NCI-H1417 (cell line): ENCODE results near the gene DGAT2.
A peak's percentile ranks its signal among the peaks of the same experiment; 100 is the strongest.
"Not testable (repeated sequence)": the region's sequence is repeated elsewhere in the genome, so short reads cannot be mapped to it uniquely, and the experiment has no call there.

Experiments used
- DNase-seq, 3 experiments: peaks; one replicate each; lab custom pipeline; 2025; lab: John Stamatoyannopoulos, UW

DGAT2 gene, protein sequence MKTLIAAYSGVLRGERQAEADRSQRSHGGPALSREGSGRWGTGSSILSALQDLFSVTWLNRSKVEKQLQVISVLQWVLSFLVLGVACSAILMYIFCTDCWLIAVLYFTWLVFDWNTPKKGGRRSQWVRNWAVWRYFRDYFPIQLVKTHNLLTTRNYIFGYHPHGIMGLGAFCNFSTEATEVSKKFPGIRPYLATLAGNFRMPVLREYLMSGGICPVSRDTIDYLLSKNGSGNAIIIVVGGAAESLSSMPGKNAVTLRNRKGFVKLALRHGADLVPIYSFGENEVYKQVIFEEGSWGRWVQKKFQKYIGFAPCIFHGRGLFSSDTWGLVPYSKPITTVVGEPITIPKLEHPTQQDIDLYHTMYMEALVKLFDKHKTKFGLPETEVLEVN

DNA sequence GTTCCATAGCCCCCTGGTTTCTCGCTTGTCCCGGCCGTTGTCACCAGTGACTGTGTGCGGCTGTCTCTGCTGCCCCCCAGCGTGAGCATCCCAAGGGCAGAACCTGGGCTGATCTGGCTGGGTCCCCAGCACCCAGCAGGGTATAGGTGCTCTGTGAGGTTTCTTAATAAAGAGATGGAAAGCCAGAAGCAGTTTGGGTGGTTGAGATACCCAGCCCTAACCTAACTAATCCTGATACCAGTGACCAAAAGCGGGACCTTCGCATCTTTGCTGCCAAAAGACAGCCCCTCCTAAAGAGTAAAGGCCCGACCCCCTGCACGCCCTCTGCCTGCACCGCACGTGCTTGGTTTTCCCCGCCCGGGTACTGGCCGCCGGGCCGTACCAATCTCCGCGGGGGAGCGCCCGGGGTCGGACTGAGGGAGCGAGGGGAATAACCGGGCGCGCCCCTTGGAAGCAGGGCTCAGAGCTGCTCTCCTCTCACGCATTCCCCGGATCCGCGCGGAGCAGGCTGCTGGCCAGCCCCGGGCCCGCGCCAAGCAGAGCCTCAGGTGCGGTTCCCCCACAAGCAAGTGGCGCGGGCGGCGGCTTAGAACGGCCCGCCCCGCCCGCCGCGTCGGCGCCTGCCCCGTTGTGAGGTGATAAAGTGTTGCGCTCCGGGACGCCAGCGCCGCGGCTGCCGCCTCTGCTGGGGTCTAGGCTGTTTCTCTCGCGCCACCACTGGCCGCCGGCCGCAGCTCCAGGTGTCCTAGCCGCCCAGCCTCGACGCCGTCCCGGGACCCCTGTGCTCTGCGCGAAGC lies at the start of gene DGAT2:
Gene DGAT2 (plus strand): TSS at position 667 of the 797 bp plus-strand sequence. CDS start 214 bp downstream, outside the sequence.
- DNase-seq, result peak; percentile 87 to 98 (median 97)

DNA sequence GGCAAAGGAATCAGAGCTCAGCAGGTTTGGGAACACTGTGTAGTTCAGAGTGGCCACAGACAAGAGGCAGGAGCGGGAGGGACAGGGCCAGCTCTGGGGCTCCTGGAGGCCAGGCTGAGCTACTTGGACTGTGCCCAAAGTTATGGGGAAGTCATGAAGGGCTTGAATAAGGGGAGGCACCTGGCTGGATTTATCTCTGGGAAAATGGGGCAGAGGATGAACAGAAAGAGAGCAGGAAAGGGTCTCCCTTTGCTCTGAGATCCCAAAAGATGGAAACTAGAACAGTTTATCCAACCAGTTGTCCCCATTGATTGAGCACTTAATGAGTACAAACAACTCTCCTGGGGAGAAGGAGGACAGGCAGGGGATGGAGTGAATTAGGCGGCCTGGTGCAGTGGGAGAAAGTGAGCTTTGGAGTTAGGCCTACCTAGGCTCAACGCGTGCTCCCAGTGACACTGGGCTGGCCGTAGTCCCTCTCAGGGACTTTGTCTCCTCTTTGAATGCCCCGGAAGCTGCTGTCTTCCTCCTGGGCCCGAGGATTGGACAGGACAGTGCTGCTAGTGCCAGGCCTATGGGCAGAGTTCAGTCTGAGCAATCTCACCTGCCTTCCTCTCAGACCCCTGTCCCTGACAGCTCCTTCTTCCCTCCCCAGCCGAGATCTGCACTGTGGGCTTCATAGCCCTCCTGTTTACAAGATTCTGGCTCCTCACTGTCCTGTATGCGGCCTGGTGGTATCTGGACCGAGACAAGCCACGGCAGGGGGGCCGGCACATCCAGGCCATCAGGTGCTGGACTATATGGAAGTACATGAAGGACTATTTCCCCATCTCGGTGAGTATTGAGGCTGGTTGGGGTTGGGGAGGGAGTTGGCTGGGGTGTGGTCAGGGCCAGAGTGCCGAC lies 49.0 kb upstream of the DGAT2 start:
- no peak for DNase-seq

DNA sequence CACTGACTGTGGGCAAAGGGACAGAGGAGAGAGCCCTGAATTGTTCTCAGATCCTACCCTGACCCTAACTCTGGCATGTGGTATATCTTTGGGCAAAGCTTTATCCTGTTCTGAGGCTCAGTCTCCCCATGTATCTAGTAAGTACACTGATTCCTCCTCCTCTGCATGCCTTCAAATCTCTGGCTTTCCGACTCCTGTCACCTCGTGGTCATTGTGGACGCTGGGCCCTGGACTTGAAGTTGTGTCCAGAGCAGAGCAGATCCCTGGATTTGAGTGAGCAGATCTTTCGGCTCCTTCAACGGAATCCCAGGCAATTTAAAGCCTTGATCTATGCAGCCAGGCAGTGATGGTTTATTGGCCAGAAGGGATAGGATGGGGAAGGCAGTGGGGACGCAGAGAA lies 47.9 kb upstream of the DGAT2 start:
- DNase-seq, result no peak

DNA sequence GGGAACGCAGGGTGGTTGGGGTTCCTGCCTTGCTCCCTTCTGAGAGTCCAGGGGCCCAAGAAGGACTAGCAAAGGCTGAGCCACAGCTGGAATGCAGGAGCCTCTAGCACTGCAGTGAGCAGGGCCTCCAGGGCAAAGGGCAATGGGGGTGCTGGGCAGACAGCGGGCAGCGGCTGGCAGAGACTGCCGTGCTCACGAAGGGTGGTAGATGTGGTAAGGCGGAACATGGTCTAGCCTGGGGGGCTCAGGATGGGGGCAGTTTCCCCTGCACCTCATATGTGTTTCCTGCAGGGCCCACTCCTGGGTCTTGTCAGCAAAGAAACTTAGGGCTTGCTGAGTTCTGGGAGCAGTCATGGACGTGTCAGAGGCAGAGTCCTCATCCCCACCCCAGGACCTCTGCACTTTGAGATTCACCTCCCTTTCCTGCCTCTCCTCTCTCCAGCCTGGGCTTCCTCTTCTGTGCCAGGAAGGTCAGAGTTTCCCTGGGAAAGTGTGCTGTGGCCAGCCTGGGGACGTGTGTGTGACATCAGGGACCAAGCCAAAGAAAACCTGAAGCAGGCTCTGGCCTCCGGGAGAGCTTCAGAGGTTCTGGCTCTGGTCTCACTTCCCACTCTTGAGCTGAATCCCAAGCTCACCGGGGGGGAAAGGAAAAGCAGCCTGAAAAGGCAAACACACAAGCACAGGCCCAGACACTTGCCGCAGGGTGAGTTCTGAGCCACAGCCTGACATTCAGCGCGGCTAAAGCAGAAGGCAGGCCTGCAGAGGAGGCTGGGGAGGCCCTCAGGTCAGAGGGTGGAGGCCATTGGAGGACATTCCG lies 46.5 kb upstream of the DGAT2 start:
- no peak for DNase-seq

DNA sequence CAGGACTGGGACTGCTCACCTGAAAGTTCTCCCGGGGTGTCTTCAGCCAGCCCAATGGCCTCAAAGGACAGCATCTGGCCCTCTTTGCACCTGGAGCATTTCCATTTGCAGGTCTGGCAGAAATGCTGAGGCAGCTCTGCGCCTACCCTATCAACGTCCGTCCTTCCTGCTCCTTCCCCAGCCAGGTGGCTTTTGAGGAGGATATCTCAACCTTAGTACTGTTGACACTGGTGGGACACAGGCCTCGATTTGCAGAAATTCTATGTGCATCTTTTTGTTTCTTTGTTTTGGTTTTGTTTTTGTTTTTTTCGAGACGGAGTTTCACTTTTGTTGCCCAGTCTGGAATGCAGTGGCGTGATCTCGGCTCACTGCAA lies 45.9 kb upstream of the DGAT2 start:
- no peak for DNase-seq

DNA sequence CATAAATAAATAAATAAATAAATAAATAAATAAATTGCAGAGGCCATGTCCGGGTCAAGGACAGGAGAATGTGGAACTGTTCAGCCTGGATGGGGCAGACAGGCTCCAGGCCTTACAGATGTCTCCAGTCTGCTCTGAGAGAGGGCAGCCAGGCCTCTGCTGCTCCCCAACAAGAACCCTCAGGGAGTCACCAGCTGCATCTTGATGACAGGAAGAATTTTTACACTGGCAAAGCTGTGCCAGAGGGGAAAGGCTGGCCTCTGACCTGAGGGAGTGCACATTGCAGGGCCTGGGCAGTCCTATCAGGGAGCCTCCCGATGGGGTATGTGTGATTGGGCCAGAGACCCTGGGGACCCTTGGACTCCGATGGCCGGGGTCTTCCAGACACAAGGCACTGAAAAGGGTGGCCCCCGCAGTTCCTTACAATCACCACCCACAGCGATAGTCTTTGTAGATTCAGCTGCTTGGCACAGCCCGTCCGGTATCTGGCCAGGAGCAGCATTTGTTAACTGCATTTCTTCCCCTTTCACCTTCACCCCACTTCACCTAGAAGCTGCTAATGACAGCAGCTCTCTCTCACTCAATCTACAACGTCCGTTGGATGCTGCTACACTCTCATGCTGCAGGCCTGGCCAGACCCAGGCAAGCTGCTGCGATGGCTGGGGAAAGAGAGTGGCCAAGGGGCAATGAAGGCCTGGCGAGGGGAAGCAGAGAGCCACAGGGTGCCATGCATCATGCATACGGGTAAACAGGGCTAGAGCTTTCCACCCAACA lies 42.8 kb upstream of the DGAT2 start:
- DNase-seq, result no peak

DNA sequence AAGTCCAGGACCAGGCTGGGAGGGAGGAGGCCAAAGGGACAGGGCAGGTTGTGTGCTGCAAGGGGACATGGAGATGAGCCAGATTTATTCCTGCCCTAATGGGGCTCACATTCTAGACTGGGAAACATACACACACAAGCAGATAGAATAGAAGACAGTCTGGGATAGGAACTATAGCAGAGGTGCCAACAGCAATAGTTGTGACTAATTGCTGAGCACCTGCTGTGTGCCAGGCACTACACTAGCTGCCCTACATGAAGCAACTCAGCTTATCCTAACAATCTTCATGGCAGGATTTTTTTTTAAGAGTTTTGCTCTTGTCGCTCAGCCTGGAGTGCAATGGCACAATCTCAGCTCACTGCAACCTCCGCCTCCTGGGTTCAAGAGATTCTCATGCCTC lies 39.6 kb upstream of the DGAT2 start:
- DNase-seq, result no peak

DNA sequence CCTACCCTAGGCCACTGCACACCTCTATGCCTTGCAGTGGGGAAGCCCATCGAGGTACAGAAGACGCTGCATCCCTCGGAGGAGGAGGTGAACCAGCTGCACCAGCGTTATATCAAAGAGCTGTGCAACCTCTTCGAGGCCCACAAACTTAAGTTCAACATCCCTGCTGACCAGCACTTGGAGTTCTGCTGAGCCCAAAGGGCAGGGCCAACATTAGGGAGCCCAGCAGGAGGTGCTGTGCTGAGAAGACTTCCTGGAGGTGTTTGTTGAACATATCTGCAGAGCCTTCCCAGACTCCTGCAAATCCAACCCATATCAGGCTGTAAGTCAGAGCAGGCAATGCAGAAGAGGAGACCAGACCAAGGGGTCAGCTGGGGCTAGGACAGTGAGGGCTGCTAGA lies 37.5 kb upstream of the DGAT2 start:
- DNase-seq, result no peak

DNA sequence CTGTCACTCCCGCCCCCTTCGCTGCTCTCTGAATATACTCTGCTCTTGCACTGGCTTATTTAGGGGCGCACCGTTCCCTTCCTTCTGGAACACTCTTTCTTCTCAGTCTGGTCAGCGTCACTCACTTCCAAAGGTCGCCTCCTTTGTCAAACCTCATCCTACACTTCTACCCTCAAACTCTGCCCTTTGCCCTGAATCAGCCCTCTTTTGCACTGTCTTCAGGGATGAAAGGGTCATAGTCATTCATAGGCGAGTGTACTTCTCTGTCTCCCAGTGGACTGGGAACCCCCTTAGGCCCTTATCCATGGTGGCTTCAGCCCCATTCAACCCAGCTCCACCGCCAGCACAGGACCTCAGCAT lies 35.5 kb upstream of the DGAT2 start:
- DNase-seq, result no peak

DNA sequence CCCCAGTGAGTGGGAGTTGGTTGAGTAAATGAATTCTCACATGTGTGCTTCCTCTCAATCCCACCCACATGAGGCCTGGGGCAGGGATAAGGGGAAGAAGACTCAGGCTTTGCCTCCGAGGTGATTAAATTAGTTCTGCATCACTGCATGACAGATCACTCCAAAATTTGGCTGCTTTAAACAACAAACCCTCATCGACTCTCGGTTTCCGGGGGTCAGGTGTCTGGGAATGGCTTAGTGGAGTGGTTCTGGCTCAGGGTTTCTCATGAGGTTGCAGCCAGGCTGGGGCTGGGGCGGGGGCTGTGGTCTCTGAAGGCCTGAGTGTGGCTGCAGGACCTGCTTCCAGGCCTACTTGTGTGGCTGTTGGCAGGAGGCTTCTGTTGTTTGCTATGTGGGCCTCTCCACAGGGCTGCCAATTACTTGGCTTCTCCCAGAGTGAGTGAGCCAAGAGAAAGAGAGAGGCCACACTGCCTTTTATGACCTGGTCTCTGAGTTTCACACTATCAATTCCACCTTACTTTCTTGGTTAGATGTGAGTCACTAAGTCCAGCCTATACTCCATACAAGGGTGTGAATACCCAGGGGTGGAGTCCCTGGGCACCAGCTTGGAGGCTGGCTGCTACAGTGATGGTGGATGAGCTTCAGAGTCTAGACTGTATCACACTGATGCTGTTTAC lies 35.0 kb upstream of the DGAT2 start:
- DNase-seq, result peak; percentile 5 to 26 (median 22)

DNA sequence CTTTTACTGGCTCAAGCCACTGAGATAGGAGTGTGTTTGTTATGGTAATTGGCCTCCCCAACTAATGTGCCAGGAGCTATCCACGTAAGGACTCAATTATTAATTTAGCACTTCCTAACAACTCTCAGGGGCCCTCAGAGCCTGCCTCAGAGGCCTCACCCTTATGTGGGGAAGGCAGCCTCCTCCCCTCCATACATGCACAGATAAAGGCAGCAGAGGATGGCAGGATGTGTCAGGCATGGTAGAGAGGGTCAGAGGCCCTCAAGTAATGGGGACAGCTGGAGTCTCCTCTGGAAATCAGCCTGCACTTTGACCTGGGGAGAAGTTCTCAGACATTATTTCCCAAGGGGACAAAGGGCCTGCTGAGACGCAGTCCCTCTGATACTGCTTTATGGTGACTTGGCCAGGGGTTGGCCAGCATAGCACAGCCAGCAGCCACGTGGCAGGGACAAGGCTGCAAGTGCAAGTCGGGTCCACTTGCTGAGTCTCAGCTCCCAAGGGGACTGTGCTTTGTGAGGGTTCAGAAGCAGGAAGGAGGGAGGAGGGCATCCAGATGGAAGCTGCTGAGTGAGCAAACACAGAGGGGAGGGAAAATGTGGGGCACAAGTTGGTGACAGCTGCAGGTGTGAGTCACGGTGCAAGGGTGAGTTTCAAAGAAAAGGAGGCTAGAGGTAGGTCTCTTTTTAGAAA lies 33.9 kb upstream of the DGAT2 start:
- peak in 2 of 3 experiments; percentile 11 to 52 for DNase-seq

DNA sequence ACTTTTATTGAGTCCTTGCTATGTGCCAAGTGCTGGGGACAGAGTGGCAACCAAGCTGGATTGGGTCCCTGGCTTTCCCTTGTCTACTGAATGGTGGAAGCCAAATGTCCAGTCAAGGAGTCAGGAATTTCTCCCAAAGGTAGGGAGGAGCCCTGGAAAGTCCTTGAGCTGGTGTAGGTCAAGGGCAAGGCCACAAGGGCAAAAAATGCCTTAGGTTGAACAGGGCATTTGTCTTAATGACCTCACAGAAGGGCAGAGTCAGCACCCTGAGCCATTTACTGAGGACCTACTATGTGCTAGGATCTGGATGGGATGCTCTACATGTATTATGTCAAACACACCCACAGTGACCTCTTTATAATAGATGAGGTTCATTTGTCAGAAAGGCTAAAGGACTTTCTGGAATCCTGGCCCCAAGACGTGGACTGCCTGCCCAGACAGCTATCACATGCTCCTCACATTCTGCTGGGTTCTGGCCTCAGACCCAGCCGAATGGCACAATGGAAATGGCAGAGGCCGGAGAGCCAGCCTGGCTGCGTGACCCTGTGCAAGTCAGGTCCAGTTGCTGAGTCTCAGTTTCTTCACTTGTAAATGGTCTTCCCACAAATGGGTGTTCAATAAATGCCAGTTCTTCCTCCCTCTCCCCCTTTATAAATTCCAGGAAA lies 33.3 kb upstream of the DGAT2 start:
- no peak for DNase-seq

DNA sequence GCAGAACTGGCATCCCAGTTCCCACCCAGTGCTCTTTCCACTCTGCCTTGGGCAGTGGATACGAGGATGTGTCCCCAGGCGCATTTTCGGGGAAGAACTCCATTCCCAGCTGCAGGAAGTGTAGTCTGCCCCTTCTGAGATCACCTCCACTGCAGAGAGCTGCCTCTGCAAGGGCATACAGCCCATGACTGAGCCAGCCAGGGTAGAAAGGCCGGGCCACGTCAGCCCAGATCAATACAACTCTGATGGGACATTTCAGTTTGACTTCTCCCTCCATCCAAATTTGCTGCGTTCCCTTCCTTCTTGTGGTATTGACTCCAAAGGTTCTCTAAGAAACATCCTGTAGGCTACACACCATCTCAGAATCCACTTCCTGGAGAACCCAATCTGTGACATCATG lies 31.3 kb upstream of the DGAT2 start:
- no peak for DNase-seq

DNA sequence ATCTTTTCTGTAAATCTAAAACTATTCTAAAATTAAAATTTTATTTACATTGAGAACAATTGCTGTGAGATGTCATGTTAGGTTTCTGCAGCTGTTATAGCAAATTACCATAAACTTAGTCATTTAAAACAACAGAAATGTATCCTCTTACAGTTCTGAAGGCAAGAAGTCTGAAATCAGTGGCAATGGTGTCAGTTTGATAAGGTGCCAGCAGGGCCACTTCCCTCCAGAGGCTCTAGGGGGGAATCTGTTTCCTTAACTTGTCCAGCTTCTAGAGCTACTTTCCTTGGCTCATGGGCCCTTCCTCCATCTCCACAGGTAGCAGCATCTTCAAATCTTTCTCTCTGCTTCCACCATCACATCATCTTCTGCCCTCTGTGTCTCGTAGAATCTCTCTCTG lies 27.9 kb upstream of the DGAT2 start:
- DNase-seq, result no peak

DNA sequence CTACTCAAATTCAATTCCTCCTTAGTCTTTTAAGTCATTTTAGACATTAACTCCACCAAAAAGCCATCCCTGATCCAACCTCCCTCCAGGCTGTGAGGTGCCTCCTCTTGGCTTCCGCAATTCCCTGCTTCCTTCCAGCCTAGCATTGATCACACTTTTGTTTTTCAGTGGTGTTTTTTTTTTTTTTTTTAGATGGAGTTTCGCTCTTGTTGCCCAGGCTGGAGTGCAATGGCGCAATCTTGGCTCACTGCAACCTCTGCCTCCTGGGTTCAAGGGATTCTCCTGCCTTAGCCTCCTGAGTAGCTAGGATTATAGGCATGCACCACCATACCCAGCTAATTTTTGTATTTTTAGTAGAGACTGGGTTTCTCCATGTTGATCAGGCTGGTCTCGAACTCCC lies 25.4 kb upstream of the DGAT2 start:
- DNase-seq, result not testable (repeated sequence)

DNA sequence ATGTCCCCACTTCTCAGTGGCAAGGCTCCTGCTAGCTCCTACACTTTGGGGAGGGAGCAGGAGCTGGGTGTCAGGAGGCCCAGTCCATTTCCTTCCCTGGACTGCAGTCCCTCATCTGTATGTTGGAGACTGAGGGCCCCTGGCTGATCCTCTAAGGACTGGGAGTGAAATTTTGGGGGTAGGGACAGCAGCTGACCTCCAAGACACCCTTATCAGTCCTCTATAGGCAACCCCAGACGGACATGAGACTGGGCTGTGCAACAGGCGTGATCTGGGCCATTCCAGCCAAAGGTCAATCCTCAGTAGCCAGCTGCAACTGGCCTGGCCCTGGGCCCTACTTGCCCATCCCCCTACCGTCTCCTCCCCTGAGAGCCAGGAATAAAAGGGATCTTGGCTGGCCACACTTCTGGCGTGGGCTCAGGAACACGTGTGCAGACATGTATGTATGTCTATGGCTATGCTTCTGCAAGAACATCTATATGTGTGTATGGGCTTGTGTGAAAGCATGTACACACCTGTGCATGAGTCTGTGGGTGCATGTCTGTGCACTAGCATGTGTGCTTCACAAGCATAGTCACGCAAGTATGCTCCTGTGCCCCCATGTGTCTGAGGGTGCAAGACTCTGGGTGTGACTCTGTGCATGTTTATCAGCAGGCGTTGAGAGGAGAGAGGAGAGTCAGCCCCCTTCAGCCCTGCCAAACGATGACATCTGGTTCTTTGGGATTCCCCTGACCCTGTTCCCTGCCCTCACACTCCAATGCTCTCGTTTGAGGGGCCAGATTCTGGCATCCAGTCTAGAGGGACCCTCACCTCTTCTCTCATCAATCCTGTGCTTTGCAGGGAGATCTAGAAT lies 24.6 kb upstream of the DGAT2 start:
- DNase-seq, result no peak

DNA sequence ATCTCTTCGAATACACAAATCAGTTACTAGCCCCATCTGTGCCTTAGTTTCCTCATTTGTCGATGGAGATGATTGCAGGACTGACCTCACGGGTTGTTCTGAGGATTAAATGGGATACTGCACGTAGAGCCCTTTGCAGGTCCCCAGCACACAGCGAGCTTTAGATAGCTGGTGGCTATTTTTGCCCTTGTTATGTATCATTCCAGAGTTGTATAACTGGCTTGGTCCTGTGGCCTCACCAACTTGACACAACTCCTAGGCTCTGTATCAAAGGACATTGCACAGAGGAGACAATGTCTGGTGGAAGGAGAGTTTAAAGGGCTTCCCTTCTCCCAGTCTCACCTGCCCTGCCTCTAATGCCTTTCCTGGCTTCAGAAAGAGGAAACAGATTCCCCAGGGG lies 22.8 kb upstream of the DGAT2 start:
- no peak for DNase-seq

DNA sequence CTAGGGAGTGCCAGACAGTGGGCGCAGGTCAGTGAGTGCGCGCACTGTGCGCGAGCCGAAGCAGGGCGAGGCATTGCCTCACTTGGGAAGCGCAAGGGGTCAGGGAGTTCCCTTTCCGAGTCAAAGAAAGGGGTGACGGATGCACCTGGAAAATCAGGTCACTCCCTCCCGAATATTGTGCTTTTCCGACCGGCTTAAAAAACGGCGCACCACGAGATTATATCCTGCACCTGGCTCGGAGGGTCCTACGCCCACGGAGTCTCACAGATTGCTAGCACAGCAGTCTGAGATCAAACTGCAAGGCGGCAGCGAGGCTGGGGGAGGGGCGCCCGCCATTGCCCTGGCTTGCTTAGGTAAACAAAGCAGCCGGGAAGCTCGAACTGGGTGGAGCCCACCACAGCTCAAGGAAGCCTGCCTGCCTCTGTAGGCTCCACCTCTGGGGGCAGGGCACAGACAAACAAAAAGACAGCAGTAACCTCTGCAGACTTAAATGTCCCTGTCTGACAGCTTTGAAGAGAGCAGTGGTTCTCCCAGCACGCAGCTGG lies 19.8 kb upstream of the DGAT2 start:
- not testable (repeated sequence) for DNase-seq
